ENCODE results near the gene PRTG.

Gene PRTG

DNA sequence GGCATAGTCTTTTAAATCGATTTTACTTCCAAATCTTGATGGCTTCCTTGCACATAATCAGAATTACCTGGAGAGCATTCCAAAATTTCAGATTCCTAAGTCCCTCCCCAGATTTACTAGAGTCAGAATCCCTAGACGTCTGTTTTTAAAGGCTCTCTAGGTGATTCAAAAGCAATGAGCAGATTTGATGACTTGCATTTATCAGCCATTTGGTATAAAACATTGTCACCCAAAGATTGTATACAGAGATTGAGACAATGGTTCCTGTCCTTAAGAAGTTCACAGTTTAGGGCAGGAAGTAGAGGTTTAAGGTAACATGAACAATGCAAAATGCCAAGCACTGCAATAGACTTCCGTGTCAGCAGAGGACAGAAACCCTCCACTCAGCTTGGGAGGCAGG, 152.2 kb downstream of the PRTG start:
- DNase-seq (ENCODE audit: low spot score in 2 of 2): no peak
- ATAC-seq: no peak
- Mint-ChIP-seq H3K4me3 (no peak overlapping the region), H3K9me3 (no peaks in the 10 kb centered on the region), H3K36me3 (no peaks in the 10 kb centered on the region), H3K4me1 (no peaks in the 10 kb centered on the region), H3K27ac (no peak overlapping the region)

- ATAC-seq: no peak
- Mint-ChIP-seq H3K4me3 (peak overlapping the region; percentile 40), H3K36me3 (no peaks in the 10 kb centered on the region), H3K27ac (no peak overlapping the region), H3K4me1 (no peaks in the 10 kb centered on the region), H3K9me3 (no peaks in the 10 kb centered on the region)
- no peak for DNase-seq (ENCODE audit: low spot score in 2 of 2)
These were observed 153.7 kb downstream of the PRTG start for GRCh38 chr15:55589287-55589686.

DNA sequence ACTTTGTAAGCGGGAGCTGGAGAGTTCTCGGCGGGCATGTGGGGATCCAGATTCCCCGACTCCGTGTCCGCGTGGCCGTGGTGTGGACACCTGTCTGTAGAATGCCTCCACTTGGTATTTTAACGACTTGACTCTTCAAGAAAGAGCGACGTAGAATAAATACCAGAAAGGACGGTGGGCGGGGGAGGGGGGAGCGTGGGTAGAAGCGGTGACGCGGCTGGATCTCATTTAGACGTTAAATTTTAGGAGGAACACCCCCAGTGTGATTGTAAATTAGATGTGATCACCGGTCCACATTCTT, 154.2 kb downstream of the PRTG start:
- Mint-ChIP-seq H3K9me3 (no peaks in the 10 kb centered on the region), H3K4me1 (no peaks in the 10 kb centered on the region), H3K36me3 (no peaks in the 10 kb centered on the region), H3K27ac (no peak overlapping the region), H3K4me3 (peak overlapping the region; percentile 40)
- no peak for DNase-seq (ENCODE audit: low spot score in 2 of 2)
- ATAC-seq: no peak

GRCh38 chr15:55588070-55588814, 154.7 kb downstream of the PRTG start, which contains the start of gene PYGO1:
PYGO1 (minus strand) TSS chr15:55588345; CDS start chr15:55587883, 462 bp downstream.
- Mint-ChIP-seq H3K36me3 (no peaks in the 10 kb centered on the region), H3K4me1 (no peaks in the 10 kb centered on the region), H3K27ac (no peak within 1 kb of the TSS), H3K9me3 (no peaks in the 10 kb centered on the region), H3K4me3 (peak within 1 kb of the TSS; percentile 40)
- ATAC-seq (peak; percentile 79), DNase-seq (ENCODE audit: low spot score in 2 of 2) (peak; percentile 5 to 50)

- no peaks in the 10 kb centered on the region for H3K36me3 Mint-ChIP-seq
- no peak overlapping the region for H3K27ac Mint-ChIP-seq
- H3K4me3 Mint-ChIP-seq: no peak overlapping the region
- H3K9me3 Mint-ChIP-seq: no peaks in the 10 kb centered on the region
- peak; percentile 6 to 55 for DNase-seq (ENCODE audit: low spot score in 2 of 2)
- ATAC-seq: peak; percentile 49
- no peaks in the 10 kb centered on the region for H3K4me1 Mint-ChIP-seq
These were observed 155.5 kb downstream of the PRTG start for GRCh38 chr15:55587321-55588069.

- no peak for ATAC-seq
- Mint-ChIP-seq H3K4me1 (no peaks in the 10 kb centered on the region), H3K4me3 (no peak overlapping the region)
These were observed 156.1 kb downstream of the PRTG start for GRCh38 chr15:55586808-55587207.

GRCh38 chr15:55576943-55577342, 166.0 kb downstream of the PRTG start:
- Mint-ChIP-seq H3K36me3 (no peaks in the 10 kb centered on the region), H3K4me1 (no peaks in the 10 kb centered on the region), H3K9me3 (no peaks in the 10 kb centered on the region), H3K27ac (no peak overlapping the region), H3K4me3 (no peak overlapping the region)
- no peak for ATAC-seq
- no peak for DNase-seq (ENCODE audit: low spot score in 2 of 2)

More at GRCh38 chr15:55586808-55587207, 156.1 kb downstream of the PRTG start:
- no peaks in the 10 kb centered on the region for H3K9me3 Mint-ChIP-seq
- no peak overlapping the region for H3K27ac Mint-ChIP-seq
- no peak for DNase-seq (ENCODE audit: low spot score in 2 of 2)
- no peaks in the 10 kb centered on the region for H3K36me3 Mint-ChIP-seq

DNA sequence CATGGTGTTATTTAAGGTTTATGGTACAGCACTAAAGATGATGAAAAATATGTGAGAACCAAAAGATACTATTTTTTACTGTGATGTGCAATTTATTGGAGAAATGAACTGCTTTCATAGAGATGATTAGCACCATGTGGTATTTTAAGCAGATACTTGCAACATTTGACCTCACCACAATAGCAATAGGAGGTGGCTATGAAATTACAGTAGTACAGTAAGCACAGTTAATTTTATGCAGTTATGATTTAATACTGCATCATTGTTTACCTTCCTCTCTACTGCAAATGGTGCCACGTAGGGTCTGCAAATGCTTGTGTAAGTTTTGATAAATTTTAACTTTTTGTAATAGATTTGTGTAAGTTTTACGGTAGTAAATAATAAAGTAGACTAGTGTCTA, 168.9 kb downstream of the PRTG start:
- H3K4me3 Mint-ChIP-seq: no peak overlapping the region
- DNase-seq (ENCODE audit: low spot score in 2 of 2) (no peak), ATAC-seq (no peak)
- H3K4me1 Mint-ChIP-seq: no peaks in the 10 kb centered on the region
- H3K27ac Mint-ChIP-seq: no peak overlapping the region
- peaks cover 5% of the 10 kb centered on the region for H3K9me3 Mint-ChIP-seq
- no peaks in the 10 kb centered on the region for H3K36me3 Mint-ChIP-seq

- no peak overlapping the region for H3K4me3 Mint-ChIP-seq
- no peak overlapping the region for H3K27ac Mint-ChIP-seq
- no peaks in the 10 kb centered on the region for H3K36me3 Mint-ChIP-seq
- ATAC-seq: no peak
- no peak for DNase-seq (ENCODE audit: low spot score in 2 of 2)
- H3K9me3 Mint-ChIP-seq: peaks cover 5% of the 10 kb centered on the region
- no peaks in the 10 kb centered on the region for H3K4me1 Mint-ChIP-seq
These were observed 169.7 kb downstream of the PRTG start for GRCh38 chr15:55573224-55573623.

DNA sequence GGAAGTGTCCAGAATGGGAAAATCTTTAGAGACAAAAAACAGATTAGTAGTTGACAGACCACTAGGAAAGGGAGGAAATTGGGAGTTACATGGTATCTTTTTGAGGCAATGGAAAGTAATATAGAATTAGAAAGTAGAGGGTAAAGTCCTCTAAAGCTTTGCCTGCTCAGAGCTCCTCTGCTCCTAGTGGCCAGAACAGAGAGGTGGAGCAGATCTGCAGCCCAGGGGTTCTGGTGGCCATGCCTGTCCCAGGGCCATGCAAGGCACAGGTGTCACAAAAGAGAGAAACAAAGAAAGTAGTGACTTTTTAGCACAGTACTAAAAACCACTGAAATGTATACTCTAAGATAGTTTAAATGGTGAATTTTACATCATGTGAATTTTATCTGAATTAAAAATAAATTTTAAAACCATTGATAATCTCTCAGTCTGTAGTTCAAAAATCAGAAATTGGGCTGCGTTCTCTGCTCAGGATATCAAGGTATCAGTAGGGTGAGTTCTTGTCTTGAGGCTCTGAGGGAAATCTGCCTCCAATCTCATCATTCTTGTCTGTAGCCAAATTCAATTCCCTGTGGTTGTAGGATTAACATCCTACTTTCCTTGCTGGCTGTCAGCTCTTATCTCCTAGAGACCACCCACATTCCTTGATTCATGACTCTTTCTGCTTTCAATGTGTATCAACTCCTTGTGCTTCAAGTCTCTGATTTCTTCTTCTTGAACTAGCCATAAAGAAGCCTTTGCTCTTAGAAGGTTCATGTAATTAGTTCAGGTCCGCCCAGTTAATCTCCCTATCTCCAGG, 178.4 kb downstream of the PRTG start:
- no peaks in the 10 kb centered on the region for H3K4me1 Mint-ChIP-seq
- no peak for ATAC-seq
- H3K9me3 Mint-ChIP-seq: no peaks in the 10 kb centered on the region
- H3K27ac Mint-ChIP-seq: no peak overlapping the region
- no peak for DNase-seq (ENCODE audit: low spot score in 2 of 2)
- no peaks in the 10 kb centered on the region for H3K36me3 Mint-ChIP-seq
- H3K4me3 Mint-ChIP-seq: no peak overlapping the region

DNA sequence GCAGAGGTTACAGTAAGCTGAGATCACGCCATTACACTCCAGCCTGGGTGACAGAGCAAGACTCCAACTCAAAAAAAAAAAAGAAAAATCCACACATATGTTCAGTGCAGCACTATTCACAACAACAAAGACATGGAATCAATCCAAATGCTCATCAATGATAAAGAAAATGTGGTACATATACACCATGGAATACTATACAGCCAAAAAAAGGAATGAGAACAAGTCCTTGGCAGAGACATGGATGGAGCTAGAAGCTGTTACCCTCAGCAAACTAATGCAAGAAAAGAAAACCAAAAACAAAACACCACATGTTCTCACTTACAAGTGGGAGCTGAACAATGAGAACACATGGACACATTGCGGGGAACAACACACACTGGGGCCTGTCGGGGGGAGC, 180.4 kb downstream of the PRTG start:
- H3K4me1 Mint-ChIP-seq: no peaks in the 10 kb centered on the region
- ATAC-seq (no peak), DNase-seq (ENCODE audit: low spot score in 2 of 2) (no peak)
- H3K9me3 Mint-ChIP-seq: no peaks in the 10 kb centered on the region
- H3K27ac Mint-ChIP-seq: no peak overlapping the region
- no peaks in the 10 kb centered on the region for H3K36me3 Mint-ChIP-seq
- no peak overlapping the region for H3K4me3 Mint-ChIP-seq
